Tibial artery (tissue), 4 donors: ENCODE data around the gene SPOCK3.
"Not testable (repeated sequence)": the region's sequence is repeated elsewhere in the genome, so short reads cannot be mapped to it uniquely, and the experiment has no call there.

Experiments used
- DNase-seq, 2 donors: peaks; one replicate each; pipeline ENCODE4 v3.0.0-alpha.2; 2019
- H3K27ac ChIP-seq, 2 donors: fragments of 200-600 bp; sonication (generic) in 1 of 2; 1 replicate in 1 of 2; 2 replicates in 1 of 2; pipeline ENCODE4 v1.5.1; 2018 to 2019; ENCODE audit warnings: mild to moderate bottlenecking in 1 of 2
- H3K27me3 ChIP-seq, 2 donors: fragments of 200-600 bp; sonication (generic) in 1 of 2; one replicate each; pipeline versions ENCODE4 v1.5.1 to v1.6.0; 2016 to 2019
- H3K36me3 ChIP-seq, 3 donors: fragments of 200-600 bp; sonication (generic) in 2 of 3; one replicate each; pipeline ENCODE4 v1.5.1; 2016 to 2019; ENCODE audit warnings: mild to moderate bottlenecking in 2 of 3
- H3K4me1 ChIP-seq, 4 donors: fragments of 200-600 bp; sonication (generic) in 2 of 4; 1 replicate in 3 of 4; 2 replicates in 1 of 4; pipeline ENCODE4 v1.5.1; 2016 to 2019
- H3K4me3 ChIP-seq, 2 donors: fragments of 200-600 bp; sonication (generic) in 1 of 2; 1 replicate in 1 of 2; 2 replicates in 1 of 2; pipeline ENCODE4 v1.5.1; 2018 to 2019; ENCODE audit warnings: mild to moderate bottlenecking in 2 of 2
- H3K9me3 ChIP-seq, 3 donors: fragments of 200-600 bp; sonication (generic) in 1 of 3; one replicate each; pipeline ENCODE4 v1.5.1; 2016 to 2019
- intact Hi-C: fragments of 100-400 bp; cut with DNase I; formaldehyde crosslinking; loops from one replicate; pipeline ENCODE4 v1.15.0; 2023; ENCODE audit warnings: low total_unique reads
- TF ChIP-seq, protein P1 (sequence below), 2 experiments: fragments of 200-600 bp in 1 of 2; fragments of 450-650 bp in 1 of 2; IDR thresholded peaks; one replicate each; pipeline ENCODE4 v1.5.1; 2017 to 2019; ENCODE audit warnings: antibody characterized with exemption in 2 of 2, mild to moderate bottlenecking in 1 of 2, moderate library complexity in 1 of 2

The SPOCK3 gene

DNA sequence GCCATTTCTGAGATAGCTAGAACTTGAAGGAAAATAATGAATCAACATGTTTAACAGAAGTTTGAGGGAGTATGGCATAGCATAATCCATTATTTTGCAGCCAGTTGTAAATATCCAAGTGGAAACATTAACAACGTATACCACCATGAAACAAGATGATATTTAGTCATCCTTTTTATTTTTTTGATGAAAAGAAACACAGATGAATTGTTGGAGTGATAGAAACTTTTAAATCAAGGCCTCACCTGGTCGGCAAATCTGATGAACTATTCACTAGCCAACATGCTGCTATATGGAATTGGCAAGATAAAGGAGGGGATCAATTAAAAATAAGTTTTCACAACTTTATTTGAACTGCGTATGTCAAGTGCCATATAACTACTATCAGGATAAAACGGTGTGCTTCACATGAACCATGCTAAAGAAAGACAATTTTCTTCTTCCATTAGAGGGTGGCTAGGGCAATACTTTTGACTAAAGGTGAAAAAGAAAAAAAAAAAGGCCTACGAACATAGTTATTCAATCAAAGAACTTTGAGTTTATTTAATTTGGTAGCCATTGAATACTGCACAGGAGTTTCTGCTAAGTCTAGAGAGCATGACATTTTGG is 510.7 kb downstream of the SPOCK3 start:
- Histone ChIP-seq H3K27ac (no peak overlapping the region), H3K36me3 (no peaks in the 10 kb centered on the region), H3K4me1 (no peaks in the 10 kb centered on the region), H3K4me3 (no peak overlapping the region), H3K27me3 (no peaks in the 10 kb centered on the region), H3K9me3 (no peaks in the 10 kb centered on the region)
- intact Hi-C loops: no loop called here
- no peak for DNase-seq
- TF ChIP-seq, protein P1, sequence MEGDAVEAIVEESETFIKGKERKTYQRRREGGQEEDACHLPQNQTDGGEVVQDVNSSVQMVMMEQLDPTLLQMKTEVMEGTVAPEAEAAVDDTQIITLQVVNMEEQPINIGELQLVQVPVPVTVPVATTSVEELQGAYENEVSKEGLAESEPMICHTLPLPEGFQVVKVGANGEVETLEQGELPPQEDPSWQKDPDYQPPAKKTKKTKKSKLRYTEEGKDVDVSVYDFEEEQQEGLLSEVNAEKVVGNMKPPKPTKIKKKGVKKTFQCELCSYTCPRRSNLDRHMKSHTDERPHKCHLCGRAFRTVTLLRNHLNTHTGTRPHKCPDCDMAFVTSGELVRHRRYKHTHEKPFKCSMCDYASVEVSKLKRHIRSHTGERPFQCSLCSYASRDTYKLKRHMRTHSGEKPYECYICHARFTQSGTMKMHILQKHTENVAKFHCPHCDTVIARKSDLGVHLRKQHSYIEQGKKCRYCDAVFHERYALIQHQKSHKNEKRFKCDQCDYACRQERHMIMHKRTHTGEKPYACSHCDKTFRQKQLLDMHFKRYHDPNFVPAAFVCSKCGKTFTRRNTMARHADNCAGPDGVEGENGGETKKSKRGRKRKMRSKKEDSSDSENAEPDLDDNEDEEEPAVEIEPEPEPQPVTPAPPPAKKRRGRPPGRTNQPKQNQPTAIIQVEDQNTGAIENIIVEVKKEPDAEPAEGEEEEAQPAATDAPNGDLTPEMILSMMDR (IDR thresholded peaks at IDR 0.05): no peak

- H3K4me1 ChIP-seq, H3K36me3 ChIP-seq, H3K9me3 ChIP-seq, H3K27me3 ChIP-seq, intact Hi-C loops, DNase-seq, H3K4me3 ChIP-seq, H3K27ac ChIP-seq: not testable (repeated sequence)
Observed at GRCh38 chr4:166715748-166716713, 518.3 kb downstream of the SPOCK3 start.

DNA sequence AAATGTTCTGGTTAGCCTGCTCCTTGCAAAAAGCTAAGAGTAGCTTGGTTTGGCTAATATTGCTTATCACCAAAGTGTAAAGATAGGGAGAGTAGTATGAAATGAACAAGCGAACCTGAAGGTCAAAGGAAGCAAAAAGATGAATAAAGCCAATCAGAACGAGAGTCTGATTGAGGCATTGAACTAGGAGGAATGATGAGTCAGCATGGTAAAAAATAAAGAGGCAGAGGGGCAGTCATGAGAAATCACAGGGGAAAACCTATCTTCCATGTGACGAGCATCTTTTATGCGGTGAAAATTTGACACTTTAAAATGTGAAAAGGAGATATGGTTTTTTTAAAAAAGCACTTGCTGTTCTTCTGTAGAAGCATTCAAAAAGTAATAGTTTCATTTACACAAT is 533.7 kb downstream of the SPOCK3 start:
- H3K9me3 ChIP-seq: peaks cover 0 to 17% (median 0%) of the 10 kb centered on the region in 3 donors
- H3K36me3 ChIP-seq: no peaks in the 10 kb centered on the region
- H3K27me3 ChIP-seq: no peaks in the 10 kb centered on the region
- H3K27ac ChIP-seq: no peak overlapping the region
- no peak overlapping the region for H3K4me3 ChIP-seq
- H3K4me1 ChIP-seq: no peaks in the 10 kb centered on the region
- intact Hi-C loops: no loop called here
- DNase-seq: no peak
- TF ChIP-seq, protein P1 (IDR thresholded peaks at IDR 0.05): no peak

- Histone ChIP-seq H3K4me3 (no peak overlapping the region), H3K27ac (no peak overlapping the region), H3K27me3 (no peaks in the 10 kb centered on the region), H3K9me3 (no peaks in the 10 kb centered on the region), H3K4me1 (peaks cover 0 to 3% (median 0%) of the 10 kb centered on the region in 4 donors), H3K36me3 (no peaks in the 10 kb centered on the region)
- DNase-seq: no peak
- intact Hi-C loops: no loop called here
- TF ChIP-seq, protein P1 (IDR thresholded peaks at IDR 0.05): no peak
Observed at GRCh38 chr4:166688835-166689234, 545.5 kb downstream of the SPOCK3 start.

DNA sequence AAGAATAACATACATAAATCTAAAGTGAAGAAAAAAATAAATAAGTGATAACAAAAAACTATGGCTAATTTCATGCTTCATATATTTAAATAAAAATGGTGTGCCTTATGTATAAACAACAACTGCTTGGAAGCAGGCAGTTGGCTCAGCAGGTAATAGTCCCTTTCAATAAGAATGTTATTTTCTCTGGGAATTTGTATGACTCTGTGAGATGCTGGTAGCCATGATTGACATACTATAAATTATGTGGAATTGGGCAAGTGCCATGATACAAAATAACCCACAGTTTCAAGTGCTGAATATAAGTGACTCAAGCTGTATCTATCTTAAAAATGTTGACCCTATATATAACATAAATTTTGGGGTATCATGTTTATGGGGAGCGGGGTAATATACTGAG is 546.5 kb downstream of the SPOCK3 start:
- H3K27ac ChIP-seq: no peak overlapping the region
- intact Hi-C loops: no loop called here
- H3K4me1 ChIP-seq: peaks cover 0 to 3% (median 0%) of the 10 kb centered on the region in 4 donors
- no peaks in the 10 kb centered on the region for H3K36me3 ChIP-seq
- H3K9me3 ChIP-seq: no peaks in the 10 kb centered on the region
- no peaks in the 10 kb centered on the region for H3K27me3 ChIP-seq
- H3K4me3 ChIP-seq: no peak overlapping the region
- TF ChIP-seq, protein P1 (IDR thresholded peaks at IDR 0.05): no peak
- DNase-seq: no peak
